Renal cortex interstitium (tissue), 11 donors: Measurements from ENCODE around the gene TUBB4B. TPM values are rescaled to one million over a fixed set of nuclear protein-coding genes. Genes with fewer than 3 reads are reported as not detected.

Source experiments
- DNase-seq, 11 donors: peaks; one replicate each; pipeline ENCODE4 v3.0.0-alpha.2; 2013; ENCODE audit warnings: low read depth in 9 of 11, low spot score in 4 of 11; ENCODE audit errors: extremely low read depth in 1 of 11
- polyA plus RNA-seq, 3 donors: library from polyadenylated mRNA; unstranded; fragments of 120-200 nt; gene quantifications; one replicate each; pipeline ENCODE4 v1.2.1, GENCODE V29; 2013; ENCODE audit not compliant: insufficient read length in 3 of 3

Gene TUBB4B
- polyA plus RNA-seq, 3 donors, result 331 to 492 (median 358) TPM

DNA sequence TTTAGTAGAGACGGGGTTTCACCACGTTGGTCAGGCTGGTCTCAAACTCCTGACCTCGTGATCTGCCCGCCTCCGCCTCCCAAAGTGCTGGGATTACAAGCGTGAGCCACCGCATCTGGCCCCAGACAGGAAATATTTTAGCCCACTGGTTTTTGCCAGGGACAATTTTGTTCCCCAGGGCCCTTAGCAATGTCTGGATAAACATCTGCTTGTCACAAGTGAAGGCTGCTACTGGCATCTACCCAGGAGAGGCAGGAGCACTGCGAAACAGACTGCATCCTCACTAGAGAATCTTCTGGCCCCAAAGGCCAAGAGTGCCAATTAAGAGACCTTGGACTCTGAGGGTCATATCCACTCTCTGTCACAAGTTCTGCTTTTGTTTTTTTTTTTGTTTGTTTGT lies 38.1 kb upstream of the TUBB4B start:
- no peak for DNase-seq

DNA sequence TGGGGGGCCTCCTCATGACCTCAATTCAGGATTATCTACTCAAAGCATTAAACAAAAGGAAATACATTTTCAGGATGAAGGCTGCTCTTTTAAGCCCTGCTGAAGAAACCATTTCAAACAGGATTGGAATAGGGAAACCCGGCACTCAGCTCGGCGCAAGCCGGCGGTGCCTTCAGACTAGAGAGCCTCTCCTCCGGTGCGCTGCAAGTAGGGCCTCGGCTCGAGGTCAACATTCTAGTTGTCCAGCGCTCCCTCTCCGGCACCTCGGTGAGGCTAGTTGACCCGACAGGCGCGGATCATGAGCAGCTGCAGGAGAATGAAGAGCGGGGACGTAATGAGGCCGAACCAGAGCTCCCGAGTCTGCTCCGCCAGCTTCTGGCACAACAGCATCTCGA lies 36.4 kb upstream of the TUBB4B start:
- DNase-seq, result no peak

DNA sequence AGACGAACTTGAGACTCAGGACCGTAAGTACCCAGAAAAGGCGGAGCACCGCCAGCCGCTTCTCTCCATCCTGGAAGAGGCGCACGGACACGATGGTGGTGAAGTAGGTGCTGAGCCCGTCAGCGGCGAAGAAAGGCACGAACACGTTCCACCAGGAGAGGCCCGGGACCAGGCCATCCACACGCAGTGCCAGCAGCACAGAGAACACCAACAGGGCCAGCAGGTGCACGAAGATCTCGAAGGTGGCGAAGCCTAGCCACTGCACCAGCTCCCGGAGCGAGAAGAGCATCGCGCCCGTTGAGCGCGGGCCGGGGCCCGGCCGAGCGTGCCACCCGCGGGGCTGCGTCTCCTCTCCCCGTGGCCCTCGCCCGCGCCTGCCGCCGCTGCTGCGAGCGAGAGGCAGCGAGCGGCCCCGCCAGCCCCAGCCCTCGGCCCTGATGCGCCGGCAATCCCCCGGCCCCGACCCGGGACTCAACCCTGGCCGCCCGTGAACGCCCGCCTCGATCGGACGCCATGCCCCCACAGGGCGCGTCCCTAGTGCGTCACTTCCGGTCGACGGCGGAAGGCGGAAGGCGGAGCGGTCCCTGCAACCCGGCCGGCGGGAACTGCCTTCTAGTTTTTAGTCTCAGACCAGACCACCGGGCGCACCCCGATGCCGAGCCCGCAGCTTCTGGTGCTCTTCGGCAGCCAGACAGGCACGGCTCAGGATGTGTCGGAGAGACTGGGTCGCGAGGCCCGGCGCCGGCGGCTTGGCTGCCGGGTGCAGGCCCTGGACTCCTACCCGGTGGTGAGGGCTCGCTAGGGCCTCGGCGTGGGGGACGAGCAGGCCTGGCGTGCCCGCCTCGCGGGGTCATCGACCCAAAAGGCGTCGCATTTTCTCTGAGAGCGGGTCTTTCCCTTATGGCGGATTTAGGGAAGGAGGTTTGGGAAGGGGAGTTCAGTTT lies 35.7 kb upstream of the TUBB4B start, which contains the start of the genes NDOR1 and TMEM203:
Gene NDOR1, plus strand, starts transcription at position 575 of the 944 bp plus-strand sequence. Its CDS starts 78 bp downstream, at position 653.
Gene TMEM203, minus strand, starts transcription at position 523 of the 944 bp plus-strand sequence. Its CDS starts 234 bp downstream, at position 289.
- DNase-seq, result peak in 10 of 11 donors; percentile 62 to 91 (median 84)

DNA sequence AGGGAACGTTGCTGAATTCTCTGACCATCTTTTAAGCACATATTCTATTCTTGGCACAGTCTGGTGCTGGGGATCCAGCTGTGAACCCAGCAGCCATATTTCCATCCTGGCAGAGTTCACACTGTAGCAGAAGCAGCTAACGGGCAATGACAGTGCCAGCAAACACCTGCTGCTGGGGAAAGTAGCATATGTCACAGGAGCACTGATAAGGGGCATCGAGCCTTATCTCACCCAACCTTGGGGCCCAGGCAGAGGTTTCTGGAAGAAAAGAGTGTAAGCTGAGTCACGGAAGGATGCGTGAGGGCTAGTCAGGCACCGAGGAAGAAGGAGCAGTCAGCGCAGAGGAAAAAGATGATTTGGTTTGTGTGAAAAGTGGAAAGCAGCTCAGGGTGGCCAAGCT lies 34.5 kb upstream of the TUBB4B start:
- DNase-seq, result no peak

DNA sequence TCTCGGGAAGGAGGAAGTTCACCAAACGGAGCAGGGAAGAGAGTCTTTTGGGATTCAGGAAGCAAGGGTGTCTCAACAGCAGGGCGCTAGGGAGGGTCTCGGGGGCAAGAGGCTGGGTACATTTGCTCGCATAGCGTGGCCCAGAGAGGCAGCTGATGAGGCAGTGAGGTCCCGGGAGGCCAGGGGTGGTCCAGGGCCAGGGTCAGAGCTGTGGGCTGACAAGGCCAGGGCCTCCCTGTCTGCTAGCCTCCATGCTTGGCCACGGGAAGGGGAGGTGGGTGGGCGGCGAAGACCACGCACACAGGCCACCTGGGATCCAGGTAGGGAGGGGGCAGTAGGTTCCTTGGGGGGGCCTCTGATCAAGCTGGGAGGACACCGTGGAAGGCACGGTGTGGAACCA lies 29.6 kb upstream of the TUBB4B start:
- DNase-seq, result no peak

DNA sequence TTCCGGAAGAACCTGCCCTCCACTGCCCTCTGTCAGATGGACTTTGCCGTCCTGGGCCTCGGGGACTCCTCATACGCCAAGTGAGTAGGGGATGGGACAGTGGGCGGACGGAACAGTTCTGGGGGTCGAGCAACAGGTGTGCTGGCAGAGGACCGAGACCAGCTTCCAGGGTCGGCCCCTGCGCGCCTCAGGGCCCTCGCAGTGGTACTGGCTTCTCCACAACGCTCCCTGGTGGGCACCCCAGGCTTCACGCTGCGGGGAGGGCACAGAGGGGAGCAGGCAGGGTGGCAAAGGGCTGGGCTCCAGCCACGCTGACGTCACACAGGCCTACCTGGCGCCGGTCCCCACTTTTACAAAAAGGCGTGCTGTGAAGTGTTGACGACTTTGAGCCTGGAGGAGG lies 28.6 kb upstream of the TUBB4B start:
- DNase-seq, result no peak

DNA sequence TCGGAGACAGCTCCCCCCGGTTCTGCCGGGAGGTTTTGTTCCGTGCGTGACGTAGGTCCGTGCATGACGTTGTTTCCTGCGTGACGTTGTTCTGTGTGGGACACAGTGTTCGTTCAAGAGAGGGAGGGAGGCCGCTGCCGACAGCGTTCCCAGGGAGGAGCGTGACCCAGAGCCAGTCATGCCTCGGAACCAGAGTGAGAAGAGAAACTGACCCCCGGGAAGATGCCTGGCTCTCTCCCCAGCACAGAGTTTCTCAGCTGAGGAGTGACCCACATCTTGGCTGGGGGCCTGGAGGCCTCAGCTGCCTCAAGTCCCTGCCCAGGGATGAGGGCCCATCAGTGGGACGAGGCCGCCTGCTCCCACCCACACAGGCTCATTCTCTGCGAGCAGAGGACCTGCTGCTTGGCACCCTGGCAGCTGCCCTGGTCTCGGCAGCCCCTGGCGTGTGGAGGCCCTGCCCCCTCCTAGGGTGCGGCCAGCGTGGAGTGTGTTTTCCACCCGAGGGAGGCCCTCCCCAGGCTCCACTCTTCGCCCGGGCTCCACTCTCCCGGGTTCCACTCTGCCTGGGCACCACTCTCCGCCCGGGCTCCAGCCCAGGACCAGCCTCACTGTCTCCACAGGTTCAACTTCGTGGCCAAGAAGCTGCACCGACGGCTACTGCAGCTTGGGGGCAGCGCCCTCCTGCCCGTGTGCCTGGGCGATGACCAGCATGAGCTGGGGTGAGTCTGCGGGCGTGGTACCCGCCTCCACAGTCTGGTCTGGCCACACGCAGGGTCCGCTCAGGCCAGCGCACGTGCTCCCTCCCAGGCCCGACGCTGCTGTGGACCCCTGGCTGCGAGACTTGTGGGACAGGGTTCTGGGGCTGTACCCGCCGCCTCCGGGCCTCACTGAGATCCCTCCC lies 27.7 kb upstream of the TUBB4B start:
- DNase-seq, result no peak

DNA sequence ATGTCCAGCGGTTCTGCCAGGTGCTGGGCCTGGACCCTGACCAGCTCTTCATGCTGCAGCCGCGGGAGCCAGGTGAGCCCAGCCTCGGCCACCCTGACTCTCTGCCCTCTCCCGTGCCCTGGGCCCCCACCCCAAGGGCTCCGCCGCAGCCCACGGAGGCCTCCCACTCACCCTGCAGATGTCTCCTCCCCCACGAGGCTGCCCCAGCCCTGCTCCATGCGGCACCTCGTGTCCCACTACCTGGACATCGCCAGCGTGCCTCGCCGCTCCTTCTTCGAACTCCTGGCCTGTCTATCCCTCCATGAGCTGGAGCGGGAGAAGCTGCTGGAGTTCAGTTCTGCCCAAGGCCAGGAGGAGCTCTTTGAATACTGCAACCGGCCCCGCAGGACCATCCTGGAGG lies 26.5 kb upstream of the TUBB4B start:
- no peak for DNase-seq

DNA sequence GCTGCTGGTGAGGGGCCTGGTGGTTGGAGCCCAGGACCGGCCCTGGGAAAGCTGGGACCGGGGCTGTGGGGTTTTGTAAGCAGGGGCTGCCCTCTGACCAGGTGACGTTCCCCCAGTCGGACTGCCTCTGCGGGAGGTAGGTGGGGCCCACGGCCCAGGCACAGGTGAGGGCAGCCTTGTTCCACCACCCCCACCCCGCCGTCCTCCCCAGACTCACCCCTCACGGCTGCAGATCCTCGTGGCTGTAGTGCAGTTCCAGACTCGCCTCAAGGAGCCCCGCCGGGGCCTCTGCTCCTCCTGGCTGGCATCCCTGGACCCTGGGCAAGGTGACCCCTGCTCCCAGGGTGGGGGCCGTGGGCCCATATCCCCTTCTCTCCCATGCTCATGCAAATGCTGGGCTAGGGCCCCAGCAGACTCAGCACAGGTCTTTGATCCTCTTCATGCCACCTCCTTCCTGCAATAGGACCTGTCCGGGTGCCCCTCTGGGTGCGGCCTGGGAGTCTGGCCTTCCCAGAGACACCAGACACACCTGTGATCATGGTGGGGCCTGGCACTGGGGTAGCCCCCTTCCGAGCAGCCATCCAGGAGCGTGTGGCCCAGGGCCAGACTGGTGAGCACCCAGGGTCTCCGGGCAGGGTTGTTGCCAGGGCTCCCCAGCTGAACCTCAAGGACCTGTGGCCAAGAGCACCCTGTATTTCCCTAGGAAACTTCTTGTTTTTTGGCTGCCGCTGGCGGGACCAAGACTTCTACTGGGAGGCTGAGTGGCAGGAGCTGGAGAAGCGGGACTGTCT lies 25.7 kb upstream of the TUBB4B start:
- DNase-seq, result no peak

DNA sequence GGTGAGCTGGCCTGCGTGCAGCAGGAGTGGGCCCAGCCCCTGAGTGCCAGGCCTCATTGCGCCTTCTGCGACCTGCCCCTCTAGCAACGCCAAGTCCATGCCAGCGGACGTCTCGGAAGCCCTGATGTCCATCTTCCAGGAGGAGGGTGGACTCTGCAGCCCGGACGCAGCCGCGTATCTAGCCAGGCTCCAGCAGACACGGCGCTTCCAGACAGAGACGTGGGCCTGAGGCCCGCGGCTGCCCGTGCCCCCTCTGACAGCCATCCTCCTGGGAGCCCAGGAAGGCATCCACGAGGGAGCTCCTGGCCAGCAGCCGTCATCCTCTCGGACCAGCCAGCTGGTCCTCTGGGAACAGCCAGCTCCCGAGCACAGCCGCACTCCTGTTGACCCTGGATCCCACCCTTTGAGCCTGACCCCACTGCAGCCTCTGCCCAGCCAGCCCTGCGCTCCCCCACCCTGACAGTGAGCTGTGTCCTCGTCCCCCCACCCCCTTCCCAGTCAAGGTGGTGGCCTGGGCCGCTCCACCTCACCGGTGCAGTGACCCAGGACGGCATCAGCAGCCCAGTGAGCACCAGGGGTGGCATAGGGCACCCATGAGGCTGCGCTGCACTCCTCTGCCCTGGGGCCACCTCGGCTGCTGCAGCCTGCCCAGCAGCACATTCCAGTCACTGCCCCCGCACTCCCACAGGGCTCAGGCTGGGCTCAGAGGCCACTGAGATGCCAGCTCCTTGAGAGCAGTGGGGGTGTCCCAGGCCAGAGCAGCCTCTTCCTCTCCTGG lies 24.7 kb upstream of the TUBB4B start:
- DNase-seq, result no peak

DNA sequence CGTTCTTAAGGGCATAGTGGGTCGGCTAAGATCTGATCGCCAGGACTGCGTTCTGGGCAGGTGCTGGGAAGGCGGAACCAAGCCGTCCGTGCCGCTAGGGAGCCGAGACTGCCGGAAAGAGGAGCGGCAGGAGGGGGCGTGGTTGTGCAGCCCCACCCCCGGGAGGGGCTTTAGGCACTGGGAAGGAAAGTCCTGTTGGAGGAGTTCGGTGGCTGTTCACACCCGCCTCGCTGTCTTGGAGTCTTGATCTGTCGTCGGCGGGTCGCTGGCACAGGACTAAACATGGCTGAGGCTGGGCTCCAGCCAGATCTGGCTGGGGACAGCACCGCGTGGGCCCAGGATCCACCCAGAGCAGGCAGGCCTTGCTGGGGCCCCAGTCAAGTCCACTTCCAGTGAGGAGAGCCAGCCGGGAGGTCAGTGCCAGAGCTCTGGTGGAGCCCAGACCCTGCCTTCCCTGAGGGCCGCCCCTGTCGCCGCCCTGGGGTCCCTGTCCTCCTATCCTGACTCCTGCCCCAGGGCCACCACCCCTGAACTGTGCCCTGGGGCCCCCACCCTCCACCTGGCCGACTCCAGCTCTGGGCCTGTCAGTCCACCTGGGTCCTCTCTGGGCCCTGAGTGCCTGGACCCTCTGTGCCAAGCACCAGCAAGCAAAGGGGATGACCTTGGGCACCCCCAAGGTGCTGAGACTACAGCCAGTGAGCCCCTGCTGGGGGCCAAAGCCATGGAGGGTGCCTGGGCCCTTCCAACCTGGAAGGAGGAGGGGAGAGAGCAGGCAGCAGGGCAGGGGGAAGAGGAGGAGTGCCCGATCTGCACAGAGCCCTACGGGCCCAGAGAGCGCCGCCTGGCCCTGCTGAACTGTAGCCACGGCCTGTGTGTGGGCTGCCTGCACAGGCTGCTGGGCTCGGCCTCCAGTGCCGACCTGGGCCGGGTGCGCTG lies 23.5 kb upstream of the TUBB4B start:
- DNase-seq, result no peak

DNA sequence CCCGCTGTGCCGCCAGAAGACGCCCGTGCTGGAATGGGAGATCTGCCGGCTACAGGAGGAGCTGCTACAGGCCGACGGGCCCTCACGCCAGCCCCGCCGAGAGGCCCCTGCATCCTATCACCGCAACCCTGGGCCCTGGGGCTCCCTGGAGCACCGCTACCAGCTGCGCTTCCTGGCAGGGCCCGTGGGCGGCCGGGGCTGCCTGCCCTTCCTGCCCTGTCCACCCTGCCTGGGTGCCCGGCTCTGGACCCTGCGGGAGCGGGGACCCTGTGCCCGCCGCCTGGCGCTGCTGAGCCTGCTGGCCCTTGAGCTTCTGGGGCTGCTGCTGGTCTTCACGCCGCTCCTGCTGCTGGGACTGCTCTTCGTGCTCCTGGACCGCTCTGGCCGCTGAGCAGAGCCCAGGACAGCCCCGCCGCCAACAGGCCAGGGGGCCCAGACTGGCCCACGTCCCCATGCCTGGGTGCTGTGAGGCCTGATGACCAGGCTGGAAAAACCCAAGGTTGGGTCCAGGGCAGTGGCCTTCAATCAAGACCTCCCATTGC lies 22.8 kb upstream of the TUBB4B start:
- DNase-seq, result no peak

DNA sequence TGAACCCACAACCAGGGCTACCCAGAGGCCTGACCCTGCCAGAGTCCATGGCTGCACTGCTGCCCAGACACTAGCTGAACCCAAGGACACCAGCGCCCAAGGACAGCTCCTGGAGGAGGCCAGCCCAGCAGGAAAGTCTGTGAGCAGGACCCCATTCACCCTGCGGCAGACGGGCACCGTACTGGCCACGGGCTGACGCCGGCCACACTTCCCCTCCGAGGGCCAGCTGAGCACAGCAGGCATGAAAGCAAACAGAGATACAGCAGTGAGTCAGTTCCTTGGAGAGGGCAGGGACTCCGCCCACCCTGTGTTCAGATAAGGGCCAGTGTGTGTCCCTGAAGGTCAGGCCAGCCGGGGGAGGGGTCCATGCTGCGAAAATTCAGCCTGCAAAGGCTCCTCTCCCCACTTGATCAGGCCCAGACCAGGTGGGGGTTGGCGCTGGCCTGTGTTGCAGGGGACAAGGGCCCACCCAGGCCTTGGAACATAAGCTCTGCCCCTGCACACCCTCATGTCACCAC lies 22.3 kb upstream of the TUBB4B start:
- DNase-seq, result no peak

DNA sequence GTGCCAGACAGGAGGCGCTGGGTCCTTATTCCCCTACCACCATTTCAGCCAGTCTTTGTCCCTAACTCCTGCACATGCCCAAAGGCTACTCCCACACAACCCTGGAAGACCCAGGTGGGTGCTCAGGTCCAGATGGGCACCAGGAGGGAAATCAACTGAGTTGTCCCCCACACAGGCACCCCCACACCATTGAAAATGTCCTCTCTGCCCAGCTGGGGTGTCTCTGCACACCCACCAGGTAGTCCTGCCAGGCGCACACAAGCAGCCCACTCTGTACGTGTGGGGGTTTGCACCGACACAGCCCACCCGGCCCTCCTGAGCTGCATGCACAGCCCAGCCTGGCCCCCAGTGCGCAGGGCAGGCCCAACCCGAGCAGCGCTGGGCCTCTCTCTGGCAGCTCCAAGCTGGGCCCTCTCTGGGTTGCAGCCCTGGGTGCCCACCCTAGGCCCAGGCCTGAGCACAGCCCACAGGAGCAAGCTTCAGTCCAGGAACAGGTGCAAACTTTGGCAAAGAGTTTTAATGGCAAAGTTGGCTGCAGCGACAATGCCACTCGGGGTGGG lies 21.2 kb upstream of the TUBB4B start:
- no peak for DNase-seq

DNA sequence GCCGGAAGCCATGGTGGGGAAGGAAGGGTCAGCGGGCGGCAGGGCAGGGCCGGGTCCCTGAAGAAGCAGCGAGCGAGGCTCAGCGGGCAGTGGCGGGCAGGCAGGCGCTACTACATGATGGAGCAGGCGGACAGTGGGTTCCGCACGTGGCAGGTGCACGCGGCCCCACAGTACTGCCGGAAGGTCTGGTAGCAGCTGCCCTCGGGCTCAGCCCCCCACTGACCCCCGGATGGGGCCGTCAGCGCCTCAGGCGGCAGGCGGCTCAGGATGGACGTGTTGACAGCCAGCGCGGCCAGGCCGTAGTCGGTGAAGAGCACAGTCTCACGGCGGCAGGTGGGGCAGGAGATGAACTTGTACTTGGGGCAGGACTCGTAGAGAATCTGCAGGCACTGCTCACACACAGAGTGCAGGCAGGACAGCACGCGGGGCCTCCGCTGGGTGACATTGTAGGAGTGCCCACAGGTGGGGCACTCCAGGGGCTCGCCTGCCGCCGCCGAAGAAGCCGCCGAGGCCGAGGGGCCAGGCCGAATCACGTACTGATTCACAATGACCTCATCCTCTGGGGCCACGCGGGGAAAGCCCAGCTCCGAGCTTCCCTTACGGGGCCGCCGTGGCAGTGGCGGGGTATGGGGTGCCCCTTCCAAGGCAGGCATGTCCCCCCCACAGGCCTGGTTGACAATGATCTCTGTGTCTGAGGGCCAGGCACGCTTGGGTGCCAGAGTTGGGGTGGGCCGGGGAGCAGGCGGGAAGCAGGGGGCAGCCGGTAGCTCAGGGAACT lies 20.6 kb upstream of the TUBB4B start:
- no peak for DNase-seq

DNA sequence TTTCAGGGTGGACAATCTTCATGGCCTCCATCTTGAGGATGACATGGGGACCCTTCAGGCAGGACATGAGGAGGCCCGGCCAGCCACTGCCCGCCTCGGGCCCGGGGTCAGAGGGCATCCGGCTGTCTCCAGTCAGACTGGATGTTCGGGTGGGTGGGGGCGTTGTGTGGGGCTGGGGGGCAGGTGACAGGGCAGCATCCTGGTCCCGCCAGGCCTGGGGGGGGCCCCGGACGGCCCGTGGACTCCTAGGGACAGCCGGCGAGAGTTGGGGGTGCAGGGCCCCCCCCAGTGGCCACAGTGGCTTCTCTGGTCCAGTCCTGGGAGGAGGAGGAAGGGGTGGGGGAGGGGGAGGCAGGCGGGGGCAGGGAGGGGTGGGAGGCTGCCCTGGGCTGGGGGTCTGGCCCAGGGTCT lies 20.0 kb upstream of the TUBB4B start:
- no peak for DNase-seq
